SK-N-SH treated with all-trans-retinoic acid at 6 μM for 48 hours (cell line): ENCODE results near the gene RNASE7.

ENCODE experiments used
- ATAC-seq: fragments of 200-7000 bp; cut with Tn5 transposase; 3 replicates; pipeline ENCODE4 v1.9.1; 2020; ENCODE audit warnings: mild to moderate bottlenecking, moderate library complexity
- ARNTL ChIP-seq: fragments of 450-650 bp; formaldehyde crosslinking; IDR thresholded peaks from 2 replicates; pipeline ENCODE4 v1.5.0; 2020; ENCODE audit warnings: low read depth, mild to moderate bottlenecking, moderate library complexity, borderline replicate concordance
- BACH2 ChIP-seq: fragments of 250-450 bp; sonication (Bioruptor Pico); IDR thresholded peaks from 2 replicates; pipeline ENCODE4 v1.9.0; 2021; ENCODE audit warnings: mild to moderate bottlenecking, borderline replicate concordance
- CSDC2 ChIP-seq: fragments of 250-450 bp; sonication (Bioruptor Pico); IDR thresholded peaks from 2 replicates; pipeline ENCODE4 v1.5.0; 2020; ENCODE audit warnings: mild to moderate bottlenecking, moderate library complexity
- CSRNP3 ChIP-seq: fragments of 250-450 bp; sonication (Bioruptor Pico); IDR thresholded peaks from 2 replicates; pipeline ENCODE4 v1.5.1; 2021; ENCODE audit warnings: mild to moderate bottlenecking, moderate library complexity
- ESRRG ChIP-seq: fragments of 250-450 bp; sonication (Bioruptor Pico); IDR thresholded peaks from 2 replicates; pipeline ENCODE4 v1.6.1; 2021; ENCODE audit warnings: mild to moderate bottlenecking
- GLIS3 ChIP-seq: fragments of 250-450 bp; sonication (Bioruptor Pico); IDR thresholded peaks from 2 replicates; pipeline ENCODE4 v1.5.0; 2020; ENCODE audit warnings: mild to moderate bottlenecking, moderate library complexity
- ISL1 ChIP-seq: fragments of 250-450 bp; sonication (Bioruptor Pico); IDR thresholded peaks from 2 replicates; pipeline ENCODE4 v2.1.2; 2022; ENCODE audit warnings: mild to moderate bottlenecking, moderate library complexity
- OSR1 ChIP-seq: fragments of 250-450 bp; sonication (Bioruptor Pico); IDR thresholded peaks from 2 replicates; pipeline ENCODE4 v1.8.0; 2022; ENCODE audit warnings: moderate library complexity, mild to moderate bottlenecking, inconsistent platforms
- PATZ1 ChIP-seq: fragments of 250-450 bp; sonication (Bioruptor Pico); IDR thresholded peaks from 2 replicates; pipeline ENCODE4 v1.8.0; 2020; ENCODE audit warnings: mild to moderate bottlenecking, moderate library complexity, borderline replicate concordance
- POU6F1 ChIP-seq: fragments of 250-450 bp; sonication (Bioruptor Pico); IDR thresholded peaks from 2 replicates; pipeline ENCODE4 v1.8.0; 2021; ENCODE audit warnings: low read depth, mild to moderate bottlenecking, moderate library complexity, borderline replicate concordance
- SNAI2 ChIP-seq: fragments of 250-450 bp; sonication (Bioruptor Pico); IDR thresholded peaks from 2 replicates; pipeline ENCODE4 v1.5.0; 2020; ENCODE audit warnings: mild to moderate bottlenecking, moderate library complexity
- TCF4 ChIP-seq: fragments of 250-450 bp; sonication (Bioruptor Pico); IDR thresholded peaks from 2 replicates; pipeline ENCODE4 v1.8.0; 2021; ENCODE audit warnings: mild to moderate bottlenecking, moderate library complexity, borderline replicate concordance
- TOX ChIP-seq: fragments of 250-450 bp; sonication (Bioruptor Pico); IDR thresholded peaks from 2 replicates; pipeline ENCODE4 v1.8.0; 2021; ENCODE audit warnings: mild to moderate bottlenecking, moderate library complexity, borderline replicate concordance
- ZC3H10 ChIP-seq: fragments of 250-450 bp; sonication (Bioruptor Pico); IDR thresholded peaks from 2 replicates; pipeline ENCODE4 v1.5.1; 2021; ENCODE audit warnings: mild to moderate bottlenecking, moderate library complexity
- ZFP3 ChIP-seq: fragments of 250-450 bp; sonication (Bioruptor Pico); IDR thresholded peaks from 2 replicates; pipeline ENCODE4 v1.5.0; 2020; ENCODE audit warnings: mild to moderate bottlenecking, moderate library complexity
- ZFP30 ChIP-seq: fragments of 450-650 bp; formaldehyde crosslinking; IDR thresholded peaks from 2 replicates; pipeline ENCODE4 v1.5.0; 2022; ENCODE audit warnings: mild to moderate bottlenecking, moderate library complexity
- ZNF565 ChIP-seq: fragments of 450-650 bp; formaldehyde crosslinking; conservative IDR thresholded peaks from 2 replicates; pipeline ENCODE4 v1.5.0; 2020; ENCODE audit warnings: low read depth, mild to moderate bottlenecking, moderate library complexity
- ZNF8 ChIP-seq: fragments of 450-650 bp; formaldehyde crosslinking; IDR thresholded peaks from 2 replicates; pipeline ENCODE4 v1.5.0; 2020; ENCODE audit warnings: mild to moderate bottlenecking, moderate library complexity
- TF ChIP-seq, protein P1 (sequence below): fragments of 250-450 bp; sonication (Bioruptor Pico); IDR thresholded peaks from 2 replicates; pipeline ENCODE4 v1.5.1; 2020; ENCODE audit warnings: low read depth, mild to moderate bottlenecking, moderate library complexity
- TF ChIP-seq, protein P2 (sequence below): fragments of 250-450 bp; sonication (Bioruptor Pico); IDR thresholded peaks from 2 replicates; pipeline ENCODE4 v1.5.0; 2020; ENCODE audit warnings: mild to moderate bottlenecking, moderate library complexity

The RNASE7 gene

DNA sequence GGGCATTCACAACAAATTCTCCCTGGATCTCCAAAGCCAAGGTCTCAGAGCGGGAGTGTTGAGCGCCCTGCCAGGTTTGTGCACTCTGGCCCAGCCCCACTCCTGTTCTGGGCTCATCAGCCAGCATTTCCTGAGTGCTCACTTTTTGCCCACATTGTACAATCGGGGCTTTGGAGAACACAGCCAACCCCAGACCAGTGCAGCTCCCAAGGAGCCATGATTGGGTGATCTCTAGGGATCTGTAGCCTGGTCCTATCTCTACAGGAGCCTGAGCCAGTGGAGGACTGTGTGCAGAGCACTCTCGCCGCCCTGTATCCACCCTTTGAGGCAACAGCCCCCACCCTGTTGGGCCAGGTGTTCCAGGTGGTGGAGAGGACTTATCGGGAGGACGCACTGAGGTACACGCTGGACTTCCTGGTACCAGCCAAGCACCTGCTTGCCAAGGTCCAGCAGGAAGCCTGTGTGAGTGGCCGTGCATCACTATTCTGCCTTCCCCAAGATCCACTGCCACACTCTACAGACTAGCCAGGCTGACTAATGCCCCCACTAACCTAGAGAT lies 30.7 kb downstream of the RNASE7 start:
- ATAC-seq = no peak
- TF ChIP-seq PATZ1 (no peak), BACH2 (no peak), ARNTL (CRISPR knock-in tag) (no peak), GLIS3 (CRISPR knock-in tag) (no peak), SNAI2 (CRISPR knock-in tag) (no peak), POU6F1 (no peak), OSR1 (CRISPR knock-in tag) (no peak), ZNF565 (CRISPR knock-in tag) (no peak), ZFP30 (CRISPR knock-in tag) (no peak), CSDC2 (CRISPR knock-in tag) (no peak), ZC3H10 (CRISPR knock-in tag) (no peak), CSRNP3 (CRISPR knock-in tag) (no peak), ZFP3 (no peak), ISL1 (CRISPR knock-in tag) (no peak), TCF4 (CRISPR knock-in tag) (no peak), TOX (no peak), ZNF8 (CRISPR knock-in tag) (no peak)
- TF ChIP-seq, protein P1, sequence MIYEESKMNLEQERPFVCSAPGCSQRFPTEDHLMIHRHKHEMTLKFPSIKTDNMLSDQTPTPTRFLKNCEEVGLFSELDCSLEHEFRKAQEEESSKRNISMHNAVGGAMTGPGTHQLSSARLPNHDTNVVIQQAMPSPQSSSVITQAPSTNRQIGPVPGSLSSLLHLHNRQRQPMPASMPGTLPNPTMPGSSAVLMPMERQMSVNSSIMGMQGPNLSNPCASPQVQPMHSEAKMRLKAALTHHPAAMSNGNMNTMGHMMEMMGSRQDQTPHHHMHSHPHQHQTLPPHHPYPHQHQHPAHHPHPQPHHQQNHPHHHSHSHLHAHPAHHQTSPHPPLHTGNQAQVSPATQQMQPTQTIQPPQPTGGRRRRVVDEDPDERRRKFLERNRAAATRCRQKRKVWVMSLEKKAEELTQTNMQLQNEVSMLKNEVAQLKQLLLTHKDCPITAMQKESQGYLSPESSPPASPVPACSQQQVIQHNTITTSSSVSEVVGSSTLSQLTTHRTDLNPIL (CRISPR knock-in tag) = no peak
- TF ChIP-seq, protein P2, sequence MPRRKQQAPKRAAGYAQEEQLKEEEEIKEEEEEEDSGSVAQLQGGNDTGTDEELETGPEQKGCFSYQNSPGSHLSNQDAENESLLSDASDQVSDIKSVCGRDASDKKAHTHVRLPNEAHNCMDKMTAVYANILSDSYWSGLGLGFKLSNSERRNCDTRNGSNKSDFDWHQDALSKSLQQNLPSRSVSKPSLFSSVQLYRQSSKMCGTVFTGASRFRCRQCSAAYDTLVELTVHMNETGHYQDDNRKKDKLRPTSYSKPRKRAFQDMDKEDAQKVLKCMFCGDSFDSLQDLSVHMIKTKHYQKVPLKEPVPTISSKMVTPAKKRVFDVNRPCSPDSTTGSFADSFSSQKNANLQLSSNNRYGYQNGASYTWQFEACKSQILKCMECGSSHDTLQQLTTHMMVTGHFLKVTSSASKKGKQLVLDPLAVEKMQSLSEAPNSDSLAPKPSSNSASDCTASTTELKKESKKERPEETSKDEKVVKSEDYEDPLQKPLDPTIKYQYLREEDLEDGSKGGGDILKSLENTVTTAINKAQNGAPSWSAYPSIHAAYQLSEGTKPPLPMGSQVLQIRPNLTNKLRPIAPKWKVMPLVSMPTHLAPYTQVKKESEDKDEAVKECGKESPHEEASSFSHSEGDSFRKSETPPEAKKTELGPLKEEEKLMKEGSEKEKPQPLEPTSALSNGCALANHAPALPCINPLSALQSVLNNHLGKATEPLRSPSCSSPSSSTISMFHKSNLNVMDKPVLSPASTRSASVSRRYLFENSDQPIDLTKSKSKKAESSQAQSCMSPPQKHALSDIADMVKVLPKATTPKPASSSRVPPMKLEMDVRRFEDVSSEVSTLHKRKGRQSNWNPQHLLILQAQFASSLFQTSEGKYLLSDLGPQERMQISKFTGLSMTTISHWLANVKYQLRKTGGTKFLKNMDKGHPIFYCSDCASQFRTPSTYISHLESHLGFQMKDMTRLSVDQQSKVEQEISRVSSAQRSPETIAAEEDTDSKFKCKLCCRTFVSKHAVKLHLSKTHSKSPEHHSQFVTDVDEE (CRISPR knock-in tag) = no peak

DNA sequence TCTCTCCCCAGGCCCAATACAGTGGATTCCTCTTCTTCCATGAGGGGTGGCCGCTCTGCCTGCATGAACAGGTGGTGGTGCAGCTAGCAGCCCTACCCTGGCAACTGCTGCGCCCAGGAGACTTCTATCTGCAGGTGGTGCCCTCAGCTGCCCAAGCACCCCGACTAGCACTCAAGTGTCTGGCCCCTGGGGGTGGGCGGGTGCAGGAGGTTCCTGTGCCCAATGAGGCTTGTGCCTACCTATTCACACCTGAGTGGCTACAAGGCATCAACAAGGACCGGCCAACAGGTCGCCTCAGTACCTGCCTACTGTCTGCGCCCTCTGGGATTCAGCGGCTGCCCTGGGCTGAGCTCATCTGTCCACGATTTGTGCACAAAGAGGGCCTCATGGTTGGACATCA lies 31.8 kb downstream of the RNASE7 start:
- ATAC-seq = no peak
- TF ChIP-seq TCF4 (CRISPR knock-in tag) = no peak
- TF ChIP-seq ESRRG = no peak
- TF ChIP-seq GLIS3 (CRISPR knock-in tag) = no peak
- TF ChIP-seq, protein P1 (CRISPR knock-in tag) = no peak
- TF ChIP-seq CSDC2 (CRISPR knock-in tag) = no peak
- TF ChIP-seq BACH2 = no peak
- no peak for TF ChIP-seq ZFP3
- TF ChIP-seq OSR1 (CRISPR knock-in tag) = no peak
- TF ChIP-seq POU6F1 = no peak
- TF ChIP-seq, protein P2 (CRISPR knock-in tag) = no peak
- TF ChIP-seq SNAI2 (CRISPR knock-in tag) = no peak
- TF ChIP-seq ISL1 (CRISPR knock-in tag) = no peak
- no peak for TF ChIP-seq ZNF565 (CRISPR knock-in tag)
- no peak for TF ChIP-seq PATZ1
